Measurements from ENCODE around the gene SLC25A51.

GRCh38 chr9:37923796-37924427 lies 20.0 kb upstream of the SLC25A51 start:
- TF ChIP-seq CTCF (IDR thresholded peaks at IDR 0.05) (no peak), POLR2A (IDR thresholded peaks at IDR 0.05) (no peak)

All from testis (tissue), 2 donors.